GM15510 (cell line): ENCODE measurements around the gene CARD11.

Experiments used
- POLR2A ChIP-seq: IDR thresholded peaks from 3 replicates; pipeline ENCODE4 v1.6.1; 2011; ENCODE audit warnings: borderline replicate concordance; ENCODE audit not compliant: insufficient read length; ENCODE audit errors: extremely low read depth

The CARD11 gene

DNA sequence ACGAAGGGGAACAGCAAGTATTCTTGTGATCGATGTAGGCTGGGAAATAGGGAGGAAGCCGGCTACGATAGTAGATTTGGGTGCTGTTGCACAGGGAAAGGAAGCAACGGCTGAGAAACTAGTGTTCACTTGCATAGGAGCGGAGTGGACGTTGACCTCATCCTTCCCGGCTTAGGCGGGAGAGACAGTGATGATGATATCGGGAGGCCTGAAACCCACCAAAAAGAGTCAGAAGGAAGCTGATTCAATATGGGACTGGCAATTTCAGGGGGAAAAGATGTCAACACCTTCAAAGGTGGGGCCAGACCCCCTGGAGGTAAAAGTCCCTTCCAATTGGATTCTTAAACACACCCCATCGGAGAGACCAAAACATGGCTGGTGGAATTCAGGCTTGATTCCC is 61.3 kb downstream of the CARD11 start:
- no peak for TF ChIP-seq POLR2A

DNA sequence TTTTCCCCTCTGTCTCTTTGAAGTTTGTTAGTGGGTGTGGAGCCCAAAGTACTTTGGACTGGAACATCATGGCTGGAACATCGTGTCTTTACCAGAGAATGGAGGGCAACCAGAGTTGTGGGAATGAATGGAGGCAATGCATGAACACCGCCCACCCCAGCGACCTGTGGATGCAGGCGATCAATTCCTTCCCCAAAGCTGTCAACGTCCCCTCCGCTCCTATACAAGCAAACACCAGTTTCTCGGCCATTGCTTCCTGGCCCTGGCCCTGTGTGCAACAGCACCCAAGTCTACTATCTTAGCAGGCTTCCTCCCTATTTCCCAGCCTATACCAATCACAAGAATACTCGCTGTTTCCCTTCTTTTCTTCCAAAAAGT is 62.6 kb downstream of the CARD11 start:
- TF ChIP-seq POLR2A, result no peak

DNA sequence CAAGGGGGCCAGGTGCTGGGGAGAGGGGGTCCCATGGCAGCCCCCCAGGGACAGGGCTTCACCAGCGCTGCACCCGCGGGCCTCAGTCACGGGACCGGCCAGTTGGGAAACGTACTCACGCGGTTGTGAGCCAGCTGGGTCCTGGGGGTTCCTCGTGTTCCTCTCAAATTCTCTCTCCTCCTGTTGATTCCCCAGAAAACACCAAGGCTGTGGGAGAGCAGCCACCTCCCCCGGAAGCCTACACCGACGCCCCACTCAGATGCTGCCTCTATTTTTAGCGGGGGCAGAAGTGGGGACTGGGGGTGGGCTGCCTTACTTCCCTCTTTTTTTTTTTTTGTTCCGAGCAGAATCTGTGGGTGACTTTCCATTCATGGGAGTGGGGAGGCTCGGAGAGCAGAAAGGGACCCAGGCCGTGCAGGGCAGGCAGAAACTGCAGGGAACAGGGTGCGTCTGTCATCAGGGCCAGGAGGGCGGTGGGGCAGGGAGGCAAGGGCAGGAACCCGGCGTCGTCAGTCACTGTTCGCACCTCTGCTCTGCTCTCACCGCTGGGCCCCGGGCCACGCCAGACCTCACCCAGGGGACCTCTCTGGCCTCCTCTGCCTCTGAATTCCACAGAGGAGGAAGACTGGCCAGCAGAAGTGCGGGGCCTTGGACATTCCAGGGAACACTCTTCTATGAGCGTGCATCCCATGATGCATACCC is 63.1 kb downstream of the CARD11 start:
- no peak for TF ChIP-seq POLR2A

DNA sequence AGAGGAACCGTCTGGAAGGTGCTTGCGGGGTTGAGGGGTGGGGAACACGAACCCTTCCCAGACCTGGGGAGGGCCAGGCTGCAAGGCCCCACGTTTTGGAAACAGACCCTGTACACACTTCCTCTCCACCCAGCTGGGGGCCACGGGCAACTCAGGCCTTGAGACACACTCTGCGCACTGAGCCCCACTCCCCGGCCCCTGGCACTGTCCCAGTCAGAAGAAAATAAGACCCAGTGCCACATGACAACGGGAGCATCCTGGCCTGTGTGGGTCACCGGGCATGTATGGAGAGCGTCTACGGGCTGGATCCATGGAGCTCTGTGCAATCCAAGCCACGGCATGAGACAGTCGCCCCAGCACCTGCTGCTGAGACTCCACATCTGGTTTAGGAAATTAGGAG is 63.7 kb downstream of the CARD11 start:
- TF ChIP-seq POLR2A, result no peak

DNA sequence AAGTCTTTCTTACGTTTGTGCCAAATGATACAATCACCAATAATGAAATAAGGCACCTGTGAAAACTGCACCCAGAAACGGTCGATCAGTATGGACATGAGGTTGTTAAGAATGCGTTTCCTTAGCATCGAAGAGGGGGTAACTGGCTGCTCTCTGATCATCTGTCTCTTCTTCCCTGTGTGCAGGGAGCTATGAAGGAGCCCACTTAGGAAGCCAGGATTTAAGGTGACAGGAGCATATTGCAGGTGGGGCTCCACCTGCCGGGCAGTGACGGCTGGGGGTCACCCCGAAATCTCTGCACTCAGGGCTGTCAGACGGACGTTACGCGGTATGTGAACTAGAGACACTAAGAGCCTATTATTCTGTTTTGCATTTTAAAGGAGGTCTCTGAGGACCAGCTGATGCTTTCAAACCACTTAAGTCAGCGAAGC is 64.5 kb downstream of the CARD11 start:
- TF ChIP-seq POLR2A, result no peak

DNA sequence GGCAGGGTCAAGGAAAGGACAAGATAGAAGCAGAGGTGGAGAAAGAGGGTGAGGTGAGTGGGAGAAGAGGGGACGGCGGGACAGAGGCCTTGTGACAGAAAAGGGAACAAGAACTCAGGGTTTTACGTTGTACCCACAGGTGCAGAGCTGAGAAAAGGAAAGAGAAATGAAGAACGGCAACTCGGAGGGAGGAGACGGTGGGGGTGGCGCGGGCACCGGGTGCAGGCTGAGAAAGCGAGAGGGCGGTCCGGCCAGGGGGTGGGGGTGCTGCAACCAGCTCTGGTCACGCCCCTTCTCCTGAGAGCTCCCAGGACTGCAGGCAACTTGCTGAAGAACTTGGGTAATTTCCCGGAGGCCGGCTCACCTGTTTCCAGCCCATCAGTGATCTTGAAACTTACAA is 65.3 kb downstream of the CARD11 start:
- TF ChIP-seq POLR2A, result no peak

DNA sequence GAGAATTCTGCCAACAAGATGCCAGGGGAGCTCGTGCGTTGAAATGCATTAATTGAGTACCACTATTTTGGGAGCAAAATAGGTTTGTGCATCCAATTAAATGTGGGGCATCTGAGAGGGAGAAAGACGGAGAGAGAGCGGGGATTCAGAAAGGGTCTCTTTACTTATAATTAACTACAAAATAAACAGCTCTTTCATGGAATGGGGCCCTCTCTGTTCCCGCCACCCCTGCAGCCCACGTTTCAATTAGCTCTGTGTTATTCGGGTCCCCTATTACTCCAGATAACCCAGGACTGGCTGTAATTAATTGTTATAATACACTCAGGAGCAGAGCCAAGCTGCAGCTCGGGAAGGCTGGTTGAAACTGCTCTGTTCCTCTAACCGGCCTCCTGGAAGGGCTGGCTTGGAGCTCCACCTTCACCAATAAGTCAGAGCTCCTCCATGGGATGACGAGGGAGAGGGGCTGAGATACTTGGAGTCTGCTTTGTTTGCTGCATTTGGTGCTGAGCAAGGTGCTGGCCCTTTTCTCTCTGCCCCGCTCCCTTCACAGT is 67.8 kb downstream of the CARD11 start:
- no peak for TF ChIP-seq POLR2A

DNA sequence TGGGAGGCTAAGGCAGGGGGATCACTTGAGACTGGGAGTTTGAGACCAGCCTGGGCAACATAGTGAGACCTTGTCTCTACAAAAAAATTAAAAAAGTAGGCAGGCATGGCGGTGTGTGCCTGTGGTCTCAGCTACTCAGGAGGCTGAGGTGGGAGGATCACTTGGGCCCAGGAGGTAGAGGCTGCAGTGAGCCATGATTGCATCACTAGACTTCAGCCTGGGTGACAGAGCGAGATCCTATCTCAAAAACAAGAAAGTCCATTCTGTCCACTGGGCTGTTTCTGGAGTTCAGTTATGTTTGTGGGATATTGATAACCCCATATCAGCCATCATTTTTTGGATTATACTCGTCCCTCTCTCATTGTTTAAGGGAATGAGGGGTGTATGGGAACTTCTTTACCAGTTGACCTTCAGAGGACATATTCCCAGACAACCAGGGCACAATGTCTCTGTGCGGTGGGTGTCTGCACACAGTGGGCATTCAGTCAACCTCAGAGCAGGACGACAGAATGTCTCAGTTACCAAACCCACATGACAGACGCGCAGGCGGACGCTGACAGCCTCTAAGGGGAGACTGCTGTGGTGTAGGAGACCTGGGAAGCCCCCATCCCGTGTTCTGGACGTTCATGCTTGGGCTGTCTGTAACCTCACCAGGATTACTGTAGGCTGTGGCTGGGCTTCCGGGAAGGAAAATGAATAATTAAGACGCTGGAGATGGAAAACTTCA is 69.4 kb downstream of the CARD11 start:
- TF ChIP-seq POLR2A, result no peak

DNA sequence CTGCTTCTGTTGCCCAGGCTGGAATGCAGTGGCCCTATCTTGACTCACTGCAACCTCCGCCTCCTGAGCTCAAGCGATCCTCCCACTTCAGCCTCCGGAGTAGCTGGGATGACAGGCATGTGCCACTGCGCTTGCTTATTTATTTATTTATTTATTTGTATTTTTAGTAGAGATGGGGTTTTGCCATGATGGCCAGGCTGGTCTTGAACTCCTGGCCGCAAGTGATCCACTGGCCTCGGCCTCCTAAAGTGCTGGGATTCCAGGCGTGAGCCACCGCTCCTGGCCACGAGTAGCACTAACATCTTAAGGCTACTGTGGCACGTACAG is 70.9 kb downstream of the CARD11 start:
- TF ChIP-seq POLR2A, result no peak

DNA sequence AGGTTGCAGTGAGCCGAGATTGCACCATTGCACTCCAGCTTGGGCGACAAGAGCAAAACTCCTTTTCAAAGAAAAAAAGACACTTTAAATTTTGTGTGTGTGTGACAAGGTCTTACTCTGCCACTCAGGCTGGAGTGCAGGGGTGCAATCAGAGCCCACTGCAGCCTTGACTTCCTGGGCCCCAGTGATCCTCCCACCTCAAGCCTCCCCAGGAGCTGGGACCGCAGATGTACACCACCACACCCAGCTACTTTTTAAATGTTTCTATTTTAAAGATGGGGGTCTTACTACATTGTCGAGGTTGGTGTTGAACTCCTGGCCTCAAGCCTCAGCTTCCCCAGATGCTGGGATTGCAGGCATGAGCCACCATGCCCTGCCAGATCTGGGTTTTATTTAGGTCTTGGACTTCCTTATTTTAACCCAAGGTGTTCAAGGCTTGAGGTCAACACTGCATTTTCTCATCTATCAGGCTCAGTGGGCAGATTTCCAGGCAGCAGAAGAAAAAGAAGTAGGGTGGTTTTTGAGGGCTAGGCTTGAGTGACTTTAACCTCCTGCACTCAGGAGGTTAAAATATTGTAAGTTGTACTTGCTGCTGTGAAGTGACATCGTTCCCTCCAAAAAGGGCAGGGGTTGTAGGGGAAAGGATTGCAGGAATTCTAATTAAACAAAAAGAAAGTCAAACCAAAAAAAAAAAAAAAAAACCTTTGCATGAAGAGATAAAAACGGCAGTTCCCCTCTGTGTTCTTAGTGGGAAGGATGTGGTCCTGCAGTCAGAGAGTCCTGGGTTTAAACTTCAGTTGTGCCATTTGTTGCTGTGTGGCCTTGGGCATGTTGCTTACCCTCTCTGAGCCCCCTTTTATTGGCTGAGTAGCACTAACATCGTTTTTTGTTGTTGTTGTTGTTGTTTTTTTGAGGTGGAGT is 71.5 kb downstream of the CARD11 start:
- TF ChIP-seq POLR2A, result no peak

DNA sequence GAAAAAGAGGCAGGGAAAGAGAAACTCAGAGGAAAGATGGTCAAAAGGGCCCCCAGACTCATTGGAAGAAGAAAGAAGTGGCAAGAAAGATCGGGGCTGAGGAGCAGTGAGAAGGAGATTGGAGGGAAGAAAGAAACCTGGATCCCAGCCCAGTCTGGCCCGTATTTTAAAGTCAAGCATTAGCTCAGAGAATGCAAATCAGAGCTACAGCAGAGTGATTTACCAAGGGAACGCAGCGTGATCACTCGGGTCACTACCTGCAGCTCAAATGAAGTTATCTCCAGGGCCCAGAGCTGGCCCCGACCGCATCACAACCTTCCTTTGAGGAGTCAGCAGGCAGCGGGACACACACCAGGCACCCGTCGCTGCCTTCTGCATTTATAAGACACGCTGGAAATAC is 72.8 kb downstream of the CARD11 start:
- TF ChIP-seq POLR2A, result no peak

DNA sequence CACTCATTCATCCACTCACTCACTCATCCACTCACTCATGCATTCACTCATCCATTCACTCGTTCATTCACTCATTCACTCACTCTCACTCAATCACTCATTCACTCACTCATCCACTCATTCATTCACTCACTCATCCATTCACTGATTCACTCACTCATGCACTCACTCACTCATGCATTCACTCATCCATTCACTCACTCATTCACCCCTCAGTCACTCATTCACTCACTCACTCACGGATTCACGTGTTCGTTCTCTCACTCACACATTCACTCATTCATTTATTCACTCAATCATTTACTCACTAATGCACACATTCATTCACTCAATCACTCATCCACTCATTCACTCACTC is 73.4 kb downstream of the CARD11 start:
- TF ChIP-seq POLR2A, result no peak

DNA sequence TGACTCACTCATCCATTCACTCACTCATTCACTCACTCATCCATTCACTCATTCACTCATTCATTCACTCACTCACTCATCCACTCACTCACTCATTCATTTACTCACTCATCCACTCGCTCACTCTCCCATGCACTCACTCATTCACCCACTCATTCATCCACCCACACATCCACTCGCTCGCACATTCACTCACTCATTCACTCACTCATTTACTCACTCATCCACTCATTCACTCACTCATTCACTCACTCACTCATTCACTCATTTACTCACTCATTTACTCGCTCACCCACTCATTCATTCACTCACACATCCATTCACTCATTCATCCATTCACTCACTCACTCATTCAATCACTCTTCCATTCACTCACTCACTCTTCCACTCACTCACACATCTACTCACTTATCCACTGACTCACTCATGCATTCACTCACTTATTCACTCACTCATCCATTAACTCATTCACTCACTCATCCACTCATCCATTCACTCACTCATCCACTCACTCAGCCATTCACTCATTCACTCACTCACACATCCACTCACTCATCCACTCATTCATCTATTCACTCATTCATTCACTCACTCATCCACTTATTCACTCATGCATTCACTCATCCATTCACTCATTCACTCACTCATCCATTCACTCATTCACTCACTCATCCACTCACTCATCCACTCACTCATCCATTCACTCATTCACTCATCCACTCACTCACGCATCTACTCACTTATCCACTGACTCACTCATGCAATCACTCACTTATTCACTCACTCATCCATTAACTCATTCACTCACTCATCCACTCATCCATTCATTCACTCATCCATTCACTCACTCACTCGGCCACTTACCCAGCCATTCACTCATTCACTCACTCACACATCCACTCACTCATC is 74.0 kb downstream of the CARD11 start:
- TF ChIP-seq POLR2A, result no peak
